HK-2 (cell line): ENCODE results near the gene KIAA1671.
"Not testable (repeated sequence)": the region's sequence is repeated elsewhere in the genome, so short reads cannot be mapped to it uniquely, and the experiment has no call there.

Experiments used
- DNase-seq: peaks from one replicate; pipeline ENCODE4 v3.0.0-alpha.2; 2018; ENCODE audit not compliant: unreplicated experiment

The KIAA1671 gene

GRCh38 chr22:25201557-25202273, 249.2 kb downstream of the KIAA1671 start:
- DNase-seq = no peak

- DNase-seq = peak; percentile 63
These were observed 249.9 kb downstream of the KIAA1671 start for GRCh38 chr22:25202290-25202921.

- DNase-seq = no peak
These were observed 250.6 kb downstream of the KIAA1671 start for GRCh38 chr22:25203082-25203481.

- DNase-seq = not testable (repeated sequence)
These were observed 252.0 kb downstream of the KIAA1671 start for GRCh38 chr22:25204547-25204946.

- DNase-seq = no peak
These were observed 253.3 kb downstream of the KIAA1671 start for GRCh38 chr22:25205847-25206246.

GRCh38 chr22:25206998-25207397, 254.5 kb downstream of the KIAA1671 start:
- DNase-seq = no peak

- no peak for DNase-seq
These were observed 255.1 kb downstream of the KIAA1671 start for GRCh38 chr22:25207553-25208157.

GRCh38 chr22:25208328-25208727, 255.8 kb downstream of the KIAA1671 start:
- no peak for DNase-seq

GRCh38 chr22:25208743-25209505, 256.4 kb downstream of the KIAA1671 start:
- DNase-seq = no peak

GRCh38 chr22:25210793-25211192, 258.3 kb downstream of the KIAA1671 start:
- DNase-seq = no peak

- no peak for DNase-seq
These were observed 259.8 kb downstream of the KIAA1671 start for GRCh38 chr22:25212337-25212736.

GRCh38 chr22:25213221-25213620, 260.7 kb downstream of the KIAA1671 start:
- DNase-seq = no peak

- no peak for DNase-seq
These were observed 263.7 kb downstream of the KIAA1671 start for GRCh38 chr22:25216230-25216629.

GRCh38 chr22:25219211-25219689, 266.7 kb downstream of the KIAA1671 start, which contains the start of gene CRYBB2:
CRYBB2 (plus strand) TSS chr22:25219639; CDS start chr22:25221430, 1,791 bp downstream.
- no peak for DNase-seq

- no peak for DNase-seq
These were observed 267.5 kb downstream of the KIAA1671 start for GRCh38 chr22:25219948-25220442.

GRCh38 chr22:25221790-25222189, 269.3 kb downstream of the KIAA1671 start:
- DNase-seq = no peak

- no peak for DNase-seq
These were observed 270.8 kb downstream of the KIAA1671 start for GRCh38 chr22:25223269-25223850.

- DNase-seq = no peak
These were observed 276.3 kb downstream of the KIAA1671 start for GRCh38 chr22:25228822-25229221.

- DNase-seq = not testable (repeated sequence)
These were observed 278.2 kb downstream of the KIAA1671 start for GRCh38 chr22:25230760-25231159.

- no peak for DNase-seq
These were observed 279.8 kb downstream of the KIAA1671 start for GRCh38 chr22:25232301-25232700.

GRCh38 chr22:25233706-25234105, 281.2 kb downstream of the KIAA1671 start:
- DNase-seq = not testable (repeated sequence)
